K562 (cell line): Measurements from ENCODE around the gene OCEL1.
"Not testable (repeated sequence)": the region's sequence is repeated elsewhere in the genome, so short reads cannot be mapped to it uniquely, and the experiment has no call there.

Experiments used
- CBX3 ChIP-seq, 2 experiments: IDR thresholded peaks; 1 replicate in 1 of 2; 2 replicates in 1 of 2; pipeline ENCODE4 v1.6.1; 2012; ENCODE audit warnings: inconsistent platforms in 2 of 2, low read length in 2 of 2, borderline replicate concordance in 1 of 2, control low read depth in 1 of 2
- NFIC ChIP-seq: fragments of 450-650 bp; IDR thresholded peaks from 2 replicates; pipeline ENCODE4 v1.6.1; 2017; ENCODE audit warnings: mild to moderate bottlenecking, inconsistent platforms
- NONO ChIP-seq, 2 experiments: fragments of 200-400 bp in 1 of 2; fragments of 450-650 bp in 1 of 2; formaldehyde crosslinking in 1 of 2; IDR thresholded peaks; 2 replicates each; pipeline ENCODE4 v1.6.1; 2017; ENCODE audit warnings: low read depth in 2 of 2, mild to moderate bottlenecking in 2 of 2, moderate library complexity in 2 of 2, low read length in 1 of 2
- TF ChIP-seq, protein P1 (sequence below), 3 experiments: IDR thresholded peaks in 2 of 3; conservative IDR thresholded peaks in 1 of 3; 2 replicates each; pipeline ENCODE4 v1.5.1; 2011 to 2012; ENCODE audit warnings: low read length in 3 of 3, mild to moderate bottlenecking in 3 of 3, control low read depth in 2 of 3, improper control_type of control experiment in 1 of 3, inconsistent platforms in 1 of 3, low read depth in 1 of 3, mixed read lengths in 1 of 3, moderate library complexity in 1 of 3; ENCODE audit not compliant: insufficient read depth in 2 of 3

DNA sequence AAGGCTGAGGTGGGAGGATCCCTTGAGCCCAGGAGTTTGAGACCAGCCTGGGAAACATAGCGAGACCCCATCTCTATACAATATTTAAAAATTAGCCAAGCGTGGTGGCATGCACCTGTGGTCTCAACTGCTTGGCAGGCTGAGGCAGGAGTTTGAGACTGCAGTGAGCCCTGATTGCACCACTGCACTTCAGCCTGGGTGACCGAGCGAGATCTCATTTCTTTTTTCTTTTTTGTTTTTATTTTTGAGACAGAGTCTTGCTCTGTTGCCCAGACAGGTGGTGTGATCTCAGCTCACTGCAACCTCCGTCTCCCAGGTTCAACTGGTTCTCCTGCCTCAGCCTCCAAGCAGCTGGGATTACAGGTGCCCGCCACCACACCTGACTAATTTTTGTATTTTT lies 34.3 kb upstream of the OCEL1 start:
- TF ChIP-seq CBX3 (IDR thresholded peaks at IDR 0.05; ENCODE audit: borderline replicate concordance in 1 of 2, low read length in 2 of 2); NFIC; NONO (IDR thresholded peaks at IDR 0.05; ENCODE audit: low read depth in 2 of 2, low read length in 1 of 2): not testable (repeated sequence)
- TF ChIP-seq, protein P1, sequence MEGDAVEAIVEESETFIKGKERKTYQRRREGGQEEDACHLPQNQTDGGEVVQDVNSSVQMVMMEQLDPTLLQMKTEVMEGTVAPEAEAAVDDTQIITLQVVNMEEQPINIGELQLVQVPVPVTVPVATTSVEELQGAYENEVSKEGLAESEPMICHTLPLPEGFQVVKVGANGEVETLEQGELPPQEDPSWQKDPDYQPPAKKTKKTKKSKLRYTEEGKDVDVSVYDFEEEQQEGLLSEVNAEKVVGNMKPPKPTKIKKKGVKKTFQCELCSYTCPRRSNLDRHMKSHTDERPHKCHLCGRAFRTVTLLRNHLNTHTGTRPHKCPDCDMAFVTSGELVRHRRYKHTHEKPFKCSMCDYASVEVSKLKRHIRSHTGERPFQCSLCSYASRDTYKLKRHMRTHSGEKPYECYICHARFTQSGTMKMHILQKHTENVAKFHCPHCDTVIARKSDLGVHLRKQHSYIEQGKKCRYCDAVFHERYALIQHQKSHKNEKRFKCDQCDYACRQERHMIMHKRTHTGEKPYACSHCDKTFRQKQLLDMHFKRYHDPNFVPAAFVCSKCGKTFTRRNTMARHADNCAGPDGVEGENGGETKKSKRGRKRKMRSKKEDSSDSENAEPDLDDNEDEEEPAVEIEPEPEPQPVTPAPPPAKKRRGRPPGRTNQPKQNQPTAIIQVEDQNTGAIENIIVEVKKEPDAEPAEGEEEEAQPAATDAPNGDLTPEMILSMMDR (IDR thresholded peaks at IDR 0.05 in 2 of 3, conservative IDR thresholded peaks at IDR 0.05 in 1 of 3; ENCODE audit: insufficient read depth in 2 of 3, low read depth in 1 of 3, low read length in 3 of 3): not testable (repeated sequence)
